IPS-20b (cell line): ENCODE results near the gene ADCYAP1R1.

ENCODE experiments used
- H3K27ac ChIP-seq: one replicate; pipeline ENCODE4 v1.5.1; 2013; ENCODE audit warnings: low read length
- H3K27me3 ChIP-seq: 2 replicates; pipeline ENCODE4 v1.6.1; 2013; ENCODE audit warnings: mild to moderate bottlenecking, low read length, inconsistent platforms; ENCODE audit not compliant: insufficient read depth
- H3K36me3 ChIP-seq: 2 replicates; pipeline ENCODE4 v1.6.1; 2013; ENCODE audit warnings: low read depth, mild to moderate bottlenecking, inconsistent platforms, low read length, moderate library complexity; ENCODE audit not compliant: insufficient read depth
- H3K4me1 ChIP-seq: 2 replicates; pipeline ENCODE4 v1.6.1; 2013; ENCODE audit warnings: mild to moderate bottlenecking, control low read depth, inconsistent platforms, low read length, moderate library complexity; ENCODE audit not compliant: insufficient read depth
- H3K4me3 ChIP-seq: 2 replicates; pipeline ENCODE4 v1.5.1; 2013; ENCODE audit warnings: mild to moderate bottlenecking, low read length, inconsistent platforms
- H3K9ac ChIP-seq: 2 replicates; pipeline ENCODE4 v1.6.1; 2013; ENCODE audit warnings: low read depth, mild to moderate bottlenecking, inconsistent platforms, low read length, moderate library complexity
- H3K9me3 ChIP-seq: 2 replicates; pipeline ENCODE4 v1.6.1; 2013; ENCODE audit warnings: mild to moderate bottlenecking, low read depth, low read length, inconsistent platforms; ENCODE audit not compliant: insufficient read depth

The ADCYAP1R1 gene

GRCh38 chr7:31070991-31071644, 19.0 kb downstream of the ADCYAP1R1 start:
- Histone ChIP-seq H3K9ac (no peak overlapping the region), H3K36me3 (no peaks in the 10 kb centered on the region; the same call in 1 of the 2 replicates), H3K27ac (no peak overlapping the region), H3K9me3 (no peaks in the 10 kb centered on the region), H3K4me1 (no peaks in the 10 kb centered on the region), H3K27me3 (no peaks in the 10 kb centered on the region), H3K4me3 (no peak overlapping the region)

GRCh38 chr7:31071645-31072029, 19.5 kb downstream of the ADCYAP1R1 start:
- Histone ChIP-seq H3K4me3 (no peak overlapping the region), H3K27me3 (no peaks in the 10 kb centered on the region), H3K9me3 (no peaks in the 10 kb centered on the region), H3K27ac (no peak overlapping the region), H3K9ac (no peak overlapping the region), H3K4me1 (no peaks in the 10 kb centered on the region), H3K36me3 (no peaks in the 10 kb centered on the region; the same call in 1 of the 2 replicates)

- Histone ChIP-seq H3K4me3 (no peak overlapping the region), H3K9ac (no peak overlapping the region), H3K9me3 (no peaks in the 10 kb centered on the region), H3K36me3 (no peaks in the 10 kb centered on the region; the same call in 1 of the 2 replicates), H3K27me3 (no peaks in the 10 kb centered on the region), H3K27ac (no peak overlapping the region), H3K4me1 (no peaks in the 10 kb centered on the region)
Measured at GRCh38 chr7:31073326-31074119, 21.4 kb downstream of the ADCYAP1R1 start.

- Histone ChIP-seq H3K36me3 (no peaks in the 10 kb centered on the region; the same call in 1 of the 2 replicates), H3K27me3 (no peaks in the 10 kb centered on the region), H3K27ac (no peak overlapping the region), H3K9ac (no peak overlapping the region), H3K4me1 (no peaks in the 10 kb centered on the region), H3K4me3 (no peak overlapping the region), H3K9me3 (no peaks in the 10 kb centered on the region)
Measured at GRCh38 chr7:31074120-31074383, 21.9 kb downstream of the ADCYAP1R1 start.

GRCh38 chr7:31074403-31075085, 22.4 kb downstream of the ADCYAP1R1 start:
- no peaks in the 10 kb centered on the region for H3K4me1 ChIP-seq
- no peak overlapping the region for H3K9ac ChIP-seq
- H3K27me3 ChIP-seq = no peaks in the 10 kb centered on the region
- no peaks in the 10 kb centered on the region for H3K9me3 ChIP-seq
- H3K4me3 ChIP-seq = no peak overlapping the region
- no peaks in the 10 kb centered on the region; the same call in 1 of the 2 replicates for H3K36me3 ChIP-seq
- H3K27ac ChIP-seq = no peak overlapping the region

- no peaks in the 10 kb centered on the region for H3K9me3 ChIP-seq
- H3K9ac ChIP-seq = no peak overlapping the region
- no peaks in the 10 kb centered on the region; the same call in 1 of the 2 replicates for H3K36me3 ChIP-seq
- no peaks in the 10 kb centered on the region for H3K27me3 ChIP-seq
- H3K4me3 ChIP-seq = no peak overlapping the region
- no peak overlapping the region for H3K27ac ChIP-seq
- H3K4me1 ChIP-seq = no peaks in the 10 kb centered on the region
Measured at GRCh38 chr7:31075086-31075405, 22.9 kb downstream of the ADCYAP1R1 start.

- Histone ChIP-seq H3K4me3 (no peak overlapping the region), H3K27ac (no peak overlapping the region), H3K27me3 (no peaks in the 10 kb centered on the region), H3K9ac (no peak overlapping the region), H3K9me3 (no peaks in the 10 kb centered on the region), H3K4me1 (no peaks in the 10 kb centered on the region), H3K36me3 (no peaks in the 10 kb centered on the region)
Measured at GRCh38 chr7:31076051-31076450, 23.9 kb downstream of the ADCYAP1R1 start.

- Histone ChIP-seq H3K4me1 (no peaks in the 10 kb centered on the region), H3K27ac (no peak overlapping the region), H3K9me3 (no peaks in the 10 kb centered on the region), H3K9ac (no peak overlapping the region), H3K4me3 (no peak overlapping the region), H3K27me3 (no peaks in the 10 kb centered on the region), H3K36me3 (no peaks in the 10 kb centered on the region)
Measured at GRCh38 chr7:31076641-31077310, 24.7 kb downstream of the ADCYAP1R1 start.

GRCh38 chr7:31077484-31078362, 25.6 kb downstream of the ADCYAP1R1 start:
- Histone ChIP-seq H3K27ac (no peak overlapping the region), H3K4me1 (no peaks in the 10 kb centered on the region), H3K9ac (no peak overlapping the region), H3K36me3 (no peaks in the 10 kb centered on the region), H3K4me3 (no peak overlapping the region), H3K27me3 (no peaks in the 10 kb centered on the region), H3K9me3 (no peaks in the 10 kb centered on the region)

- Histone ChIP-seq H3K9ac (no peak overlapping the region), H3K36me3 (no peaks in the 10 kb centered on the region), H3K4me3 (no peak overlapping the region), H3K27me3 (no peaks in the 10 kb centered on the region), H3K27ac (no peak overlapping the region), H3K9me3 (no peaks in the 10 kb centered on the region), H3K4me1 (no peaks in the 10 kb centered on the region)
Measured at GRCh38 chr7:31078363-31078990, 26.4 kb downstream of the ADCYAP1R1 start.
